Measurements from ENCODE around the gene STK4.

STK4 gene

DNA sequence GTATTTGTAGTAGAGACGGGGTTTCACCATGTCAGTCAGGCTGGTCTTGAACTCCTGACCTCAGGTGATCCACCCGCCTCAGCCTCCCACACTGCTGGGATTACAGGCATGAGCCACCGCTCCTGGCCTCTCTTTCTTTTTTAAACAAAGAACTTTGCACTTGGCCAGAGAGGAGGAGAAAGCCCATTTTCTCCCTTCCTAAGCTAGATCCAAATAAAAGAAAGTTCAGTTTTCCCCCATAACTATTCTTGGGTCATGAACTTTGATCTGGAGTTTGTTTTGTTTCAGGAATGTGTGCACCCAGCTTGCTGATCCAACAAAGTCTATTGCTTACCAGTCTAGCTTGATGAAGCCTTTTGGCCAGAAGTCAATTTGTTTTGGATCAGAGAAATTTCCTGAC lies 111.2 kb downstream of the STK4 start:
- DNase-seq (ENCODE audit: low read depth): no peak

DNA sequence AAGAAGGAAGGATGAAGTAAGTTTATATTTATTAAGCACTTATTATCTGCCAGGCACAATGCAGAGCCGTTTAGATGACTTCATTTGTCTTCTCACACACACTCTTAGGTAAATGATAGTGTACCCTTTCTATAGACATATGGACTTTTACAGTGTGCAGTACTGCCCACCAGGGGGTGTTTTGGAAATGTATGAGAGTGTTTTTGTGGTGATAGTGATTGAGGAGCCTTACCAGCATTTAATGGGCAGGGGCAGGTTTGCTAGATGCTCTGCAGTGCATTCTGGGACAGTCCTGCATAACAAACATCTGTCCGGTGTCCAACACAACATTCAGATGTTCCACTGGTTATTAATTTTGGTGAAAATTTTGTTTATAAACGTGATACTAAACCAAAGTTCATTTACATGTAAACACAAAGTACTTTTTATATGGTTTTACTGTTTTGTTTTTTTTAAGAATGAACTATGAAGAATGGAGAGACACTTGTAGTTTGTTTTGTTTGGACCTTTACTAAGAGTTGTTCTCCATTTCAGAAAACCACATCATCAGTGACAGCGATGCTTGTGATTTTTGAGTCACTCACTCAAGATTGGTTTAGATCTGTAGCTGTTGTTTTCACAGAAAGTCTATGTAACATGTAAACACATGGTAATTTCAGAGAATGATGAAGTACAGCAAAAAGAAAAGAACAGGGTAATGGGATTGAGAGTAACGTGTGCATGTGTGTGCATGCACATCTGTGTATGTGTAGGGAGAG lies 114.7 kb downstream of the STK4 start:
- DNase-seq (ENCODE audit: low read depth): no peak
- peak; percentile 22 for TF ChIP-seq CTCF (IDR thresholded peaks at IDR 0.05; ENCODE audit: insufficient read depth, low read depth, low read length, missing control alignments)
- no peak overlapping the region for H3K4me3 ChIP-seq (ENCODE audit: low read depth, low read length)

More for the DNA sequence above, 111.2 kb downstream of the STK4 start:
- no peak for TF ChIP-seq CTCF (IDR thresholded peaks at IDR 0.05; ENCODE audit: insufficient read depth, low read depth, low read length, missing control alignments)
- no peak overlapping the region for H3K4me3 ChIP-seq (ENCODE audit: low read depth, low read length)

DNA sequence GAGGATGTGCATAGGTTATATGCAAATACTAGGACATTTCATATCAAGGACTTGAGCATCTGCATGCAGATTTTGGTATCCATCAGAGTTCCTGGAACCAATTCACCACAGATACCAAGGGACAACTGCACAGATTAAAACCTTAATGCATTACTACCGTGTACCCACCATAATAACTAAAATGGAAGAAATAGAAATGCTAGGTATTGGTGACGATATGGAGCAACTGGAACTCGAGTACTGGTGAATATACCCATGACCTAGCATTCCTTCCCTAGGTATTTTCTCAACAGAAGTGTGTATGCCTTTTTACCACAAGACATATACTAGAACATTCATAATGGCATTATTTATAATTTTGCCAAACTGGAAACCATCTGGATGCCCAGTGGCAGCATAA lies 116.2 kb downstream of the STK4 start:
- no peak for DNase-seq (ENCODE audit: low read depth)
- no peak for TF ChIP-seq CTCF (IDR thresholded peaks at IDR 0.05; ENCODE audit: insufficient read depth, low read depth, low read length, missing control alignments)
- H3K4me3 ChIP-seq (ENCODE audit: low read depth, low read length): no peak overlapping the region

GRCh38 chr20:45083127-45083526 lies 116.8 kb downstream of the STK4 start:
- TF ChIP-seq CTCF (IDR thresholded peaks at IDR 0.05; ENCODE audit: insufficient read depth, low read depth, low read length, missing control alignments): no peak
- no peak for DNase-seq (ENCODE audit: low read depth)
- H3K4me3 ChIP-seq (ENCODE audit: low read depth, low read length): no peak overlapping the region

DNA sequence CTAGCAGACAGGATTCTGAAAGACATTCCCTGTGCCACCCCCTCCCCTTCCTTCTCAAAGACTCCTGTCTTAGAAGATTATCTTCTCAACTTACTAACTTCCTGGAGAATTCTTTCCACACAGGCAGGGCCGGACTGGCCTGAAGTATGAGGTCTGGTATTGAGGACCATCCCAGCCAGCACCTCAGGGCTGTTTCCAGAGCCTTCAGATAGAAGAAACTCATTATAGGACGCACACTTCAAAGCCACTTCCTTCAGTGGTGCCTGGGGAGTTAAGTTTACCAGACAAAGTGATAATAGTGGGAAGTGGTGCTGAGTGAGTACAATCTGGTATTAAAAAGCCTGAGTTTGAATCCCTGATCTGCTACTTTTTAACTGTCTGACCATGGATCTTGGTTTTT lies 119.0 kb downstream of the STK4 start:
- no peak for TF ChIP-seq CTCF (IDR thresholded peaks at IDR 0.05; ENCODE audit: insufficient read depth, low read depth, low read length, missing control alignments)
- no peak for DNase-seq (ENCODE audit: low read depth)
- H3K4me3 ChIP-seq (ENCODE audit: low read depth, low read length): no peak overlapping the region

- no peak for DNase-seq (ENCODE audit: low read depth)
- no peak overlapping the region for H3K4me3 ChIP-seq (ENCODE audit: low read depth, low read length)
- TF ChIP-seq CTCF (IDR thresholded peaks at IDR 0.05; ENCODE audit: insufficient read depth, low read depth, low read length, missing control alignments): no peak
These were observed 119.6 kb downstream of the STK4 start for GRCh38 chr20:45085867-45086266.
